WTC11 (cell line): ENCODE measurements around the gene GTF2H1. TPM values are rescaled to one million over a fixed set of nuclear protein-coding genes. Genes with fewer than 3 reads are reported as not detected.

ENCODE experiments used
- ATAC-seq: fragments of 200-7000 bp; cut with Tn5 transposase; 2 replicates; pipeline ENCODE4 v1.10.0; 2021; ENCODE audit warnings: mild to moderate bottlenecking, moderate library complexity
- CTCF ChIA-PET: fragments of 300-600 bp; sonication (Branson Sonifier 250); formaldehyde crosslinking; loops from one replicate; lab custom pipeline; 2021; ENCODE audit warnings: antibody characterized with exemption; lab: Charles Lee
- POLR2A ChIA-PET: fragments of 350-600 bp; sonication (Branson Sonifier 250); formaldehyde crosslinking; loops from one replicate; lab custom pipeline; 2021; ENCODE audit warnings: antibody characterized with exemption; lab: Charles Lee
- DNase-seq: peaks from one replicate; pipeline ENCODE4 v3.0.0; 2021; ENCODE audit warnings: low spot score
- H3K27ac Mint-ChIP-seq: 2 replicates; pipeline ENCODE4 v1.8.0; 2021; ENCODE audit warnings: mixed read lengths
- H3K27me3 Mint-ChIP-seq: 2 replicates; pipeline ENCODE4 v1.8.0; 2021; ENCODE audit warnings: low read depth, mild to moderate bottlenecking, moderate library complexity, mixed read lengths
- H3K36me3 Mint-ChIP-seq: 2 replicates; pipeline ENCODE4 v1.8.0; 2021; ENCODE audit warnings: mixed read lengths
- H3K4me1 Mint-ChIP-seq: 2 replicates; pipeline ENCODE4 v1.8.0; 2022; ENCODE audit warnings: mixed read lengths
- H3K4me3 Mint-ChIP-seq: 2 replicates; pipeline ENCODE4 v1.8.0; 2021; ENCODE audit warnings: mild to moderate bottlenecking, moderate library complexity, mixed read lengths
- H3K9me3 Mint-ChIP-seq: 2 replicates; pipeline ENCODE4 v1.8.0; 2021; ENCODE audit warnings: mixed read lengths
- ATF1 ChIP-seq: sonication (generic); formaldehyde crosslinking; IDR thresholded peaks from 2 replicates; pipeline ENCODE4 v1.8.1; 2023; ENCODE audit warnings: mild to moderate bottlenecking, moderate library complexity, missing genetic modification reagents
- CREM ChIP-seq: sonication (generic); formaldehyde crosslinking; IDR thresholded peaks from 2 replicates; pipeline ENCODE4 v1.8.1; 2022; ENCODE audit warnings: mild to moderate bottlenecking, missing genetic modification reagents, moderate library complexity
- GRHL2 ChIP-seq: fragments of 250-450 bp; sonication (Bioruptor Pico); IDR thresholded peaks from 2 replicates; pipeline ENCODE4 v1.8.0; 2022; ENCODE audit warnings: mild to moderate bottlenecking, moderate library complexity; ENCODE audit not compliant: insufficient replicate concordance, severe bottlenecking
- IRF2 ChIP-seq: sonication (generic); formaldehyde crosslinking; IDR thresholded peaks from 2 replicates; pipeline ENCODE4 v1.8.0; 2022; ENCODE audit warnings: low read depth, missing genetic modification reagents, borderline replicate concordance
- JAZF1 ChIP-seq: fragments of 250-450 bp; sonication (Bioruptor Pico); IDR thresholded peaks from 2 replicates; pipeline ENCODE4 v1.9.0; 2021; ENCODE audit warnings: moderate library complexity, mild to moderate bottlenecking, inconsistent platforms
- KAT7 ChIP-seq: sonication (generic); formaldehyde crosslinking; IDR thresholded peaks from 2 replicates; pipeline ENCODE4 v1.8.1; 2023; ENCODE audit warnings: missing genetic modification reagents, mild to moderate bottlenecking, borderline replicate concordance
- OVOL2 ChIP-seq: fragments of 250-450 bp; sonication (Bioruptor Pico); IDR thresholded peaks from 2 replicates; pipeline ENCODE4 v1.9.0; 2021; ENCODE audit warnings: mild to moderate bottlenecking, borderline replicate concordance
- SMAD4 ChIP-seq: sonication (generic); formaldehyde crosslinking; IDR thresholded peaks from 2 replicates; pipeline ENCODE4 v1.8.0; 2022; ENCODE audit warnings: mild to moderate bottlenecking, missing genetic modification reagents
- SOX15 ChIP-seq: fragments of 250-450 bp; sonication (Bioruptor Pico); IDR thresholded peaks from 2 replicates; pipeline ENCODE4 v1.9.0; 2021; ENCODE audit warnings: mild to moderate bottlenecking
- ZNF121 ChIP-seq: sonication (generic); formaldehyde crosslinking; IDR thresholded peaks from 2 replicates; pipeline ENCODE4 v1.8.0; 2023; ENCODE audit warnings: missing genetic modification reagents
- total RNA-seq: library from RNA; stranded (reverse); gene quantifications from 3 replicates; pipeline ENCODE4 v1.2.3, GENCODE V29; 2021
- TF ChIP-seq, protein P1 (sequence below): sonication (generic); formaldehyde crosslinking; IDR thresholded peaks from 2 replicates; pipeline ENCODE4 v1.8.1; 2023; ENCODE audit warnings: mild to moderate bottlenecking, missing genetic modification reagents
- TF ChIP-seq, protein P2 (sequence below): sonication (generic); formaldehyde crosslinking; IDR thresholded peaks from 2 replicates; pipeline ENCODE4 v1.8.0; 2023; ENCODE audit warnings: missing genetic modification reagents, mild to moderate bottlenecking, borderline replicate concordance
- TF ChIP-seq, protein P3 (sequence below): sonication (generic); formaldehyde crosslinking; IDR thresholded peaks from 2 replicates; pipeline ENCODE4 v1.8.0; 2022; ENCODE audit warnings: mild to moderate bottlenecking, missing genetic modification reagents
- TF ChIP-seq, protein P4 (sequence below): sonication (generic); formaldehyde crosslinking; IDR thresholded peaks from 2 replicates; pipeline ENCODE4 v1.8.1; 2022; ENCODE audit warnings: mild to moderate bottlenecking, moderate library complexity, missing genetic modification reagents
- TF ChIP-seq, protein P5 (sequence below): sonication (generic); formaldehyde crosslinking; IDR thresholded peaks from 2 replicates; pipeline ENCODE4 v1.8.1; 2022; ENCODE audit warnings: low read depth, mild to moderate bottlenecking, moderate library complexity, missing genetic modification reagents, borderline replicate concordance
- TF ChIP-seq, protein P6 (sequence below): fragments of 250-450 bp; sonication (Bioruptor Pico); IDR thresholded peaks from 2 replicates; pipeline ENCODE4 v1.9.0; 2021; ENCODE audit warnings: moderate library complexity, mild to moderate bottlenecking, inconsistent platforms, borderline replicate concordance
- TF ChIP-seq, protein P7 (sequence below): fragments of 250-450 bp; sonication (Bioruptor Pico); IDR thresholded peaks from 2 replicates; pipeline ENCODE4 v1.9.0; 2021; ENCODE audit warnings: mild to moderate bottlenecking, borderline replicate concordance
- TF ChIP-seq, protein P8 (sequence below): sonication (generic); formaldehyde crosslinking; IDR thresholded peaks from 2 replicates; pipeline ENCODE4 v1.8.0; 2022; ENCODE audit warnings: mild to moderate bottlenecking, missing genetic modification reagents

Gene GTF2H1
- total RNA-seq, 1 experiment from 2014 or later = 24.1 TPM

DNA sequence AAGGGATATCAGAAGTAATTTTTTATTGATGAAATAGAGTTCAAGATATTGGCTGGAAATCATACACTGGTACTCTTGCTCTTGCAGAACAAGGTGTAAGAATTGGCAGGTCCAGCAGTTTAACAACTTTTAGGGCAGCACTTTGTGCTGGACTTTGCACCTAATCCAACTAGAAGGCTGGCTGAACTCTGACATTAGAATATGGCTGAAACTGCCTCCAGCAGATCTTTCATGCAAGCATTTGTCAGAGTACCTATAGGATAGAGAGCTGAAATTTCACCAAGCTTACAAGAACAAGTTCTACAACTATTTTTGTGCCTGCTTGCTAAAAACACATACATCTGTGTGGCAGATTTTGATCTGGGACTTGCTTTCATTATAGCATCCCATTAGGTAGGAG lies 17.6 kb upstream of the GTF2H1 start (continued):
- TF ChIP-seq, protein P1, sequence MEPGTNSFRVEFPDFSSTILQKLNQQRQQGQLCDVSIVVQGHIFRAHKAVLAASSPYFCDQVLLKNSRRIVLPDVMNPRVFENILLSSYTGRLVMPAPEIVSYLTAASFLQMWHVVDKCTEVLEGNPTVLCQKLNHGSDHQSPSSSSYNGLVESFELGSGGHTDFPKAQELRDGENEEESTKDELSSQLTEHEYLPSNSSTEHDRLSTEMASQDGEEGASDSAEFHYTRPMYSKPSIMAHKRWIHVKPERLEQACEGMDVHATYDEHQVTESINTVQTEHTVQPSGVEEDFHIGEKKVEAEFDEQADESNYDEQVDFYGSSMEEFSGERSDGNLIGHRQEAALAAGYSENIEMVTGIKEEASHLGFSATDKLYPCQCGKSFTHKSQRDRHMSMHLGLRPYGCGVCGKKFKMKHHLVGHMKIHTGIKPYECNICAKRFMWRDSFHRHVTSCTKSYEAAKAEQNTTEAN (CRISPR knock-in tag) = no peak
- TF ChIP-seq, protein P2, sequence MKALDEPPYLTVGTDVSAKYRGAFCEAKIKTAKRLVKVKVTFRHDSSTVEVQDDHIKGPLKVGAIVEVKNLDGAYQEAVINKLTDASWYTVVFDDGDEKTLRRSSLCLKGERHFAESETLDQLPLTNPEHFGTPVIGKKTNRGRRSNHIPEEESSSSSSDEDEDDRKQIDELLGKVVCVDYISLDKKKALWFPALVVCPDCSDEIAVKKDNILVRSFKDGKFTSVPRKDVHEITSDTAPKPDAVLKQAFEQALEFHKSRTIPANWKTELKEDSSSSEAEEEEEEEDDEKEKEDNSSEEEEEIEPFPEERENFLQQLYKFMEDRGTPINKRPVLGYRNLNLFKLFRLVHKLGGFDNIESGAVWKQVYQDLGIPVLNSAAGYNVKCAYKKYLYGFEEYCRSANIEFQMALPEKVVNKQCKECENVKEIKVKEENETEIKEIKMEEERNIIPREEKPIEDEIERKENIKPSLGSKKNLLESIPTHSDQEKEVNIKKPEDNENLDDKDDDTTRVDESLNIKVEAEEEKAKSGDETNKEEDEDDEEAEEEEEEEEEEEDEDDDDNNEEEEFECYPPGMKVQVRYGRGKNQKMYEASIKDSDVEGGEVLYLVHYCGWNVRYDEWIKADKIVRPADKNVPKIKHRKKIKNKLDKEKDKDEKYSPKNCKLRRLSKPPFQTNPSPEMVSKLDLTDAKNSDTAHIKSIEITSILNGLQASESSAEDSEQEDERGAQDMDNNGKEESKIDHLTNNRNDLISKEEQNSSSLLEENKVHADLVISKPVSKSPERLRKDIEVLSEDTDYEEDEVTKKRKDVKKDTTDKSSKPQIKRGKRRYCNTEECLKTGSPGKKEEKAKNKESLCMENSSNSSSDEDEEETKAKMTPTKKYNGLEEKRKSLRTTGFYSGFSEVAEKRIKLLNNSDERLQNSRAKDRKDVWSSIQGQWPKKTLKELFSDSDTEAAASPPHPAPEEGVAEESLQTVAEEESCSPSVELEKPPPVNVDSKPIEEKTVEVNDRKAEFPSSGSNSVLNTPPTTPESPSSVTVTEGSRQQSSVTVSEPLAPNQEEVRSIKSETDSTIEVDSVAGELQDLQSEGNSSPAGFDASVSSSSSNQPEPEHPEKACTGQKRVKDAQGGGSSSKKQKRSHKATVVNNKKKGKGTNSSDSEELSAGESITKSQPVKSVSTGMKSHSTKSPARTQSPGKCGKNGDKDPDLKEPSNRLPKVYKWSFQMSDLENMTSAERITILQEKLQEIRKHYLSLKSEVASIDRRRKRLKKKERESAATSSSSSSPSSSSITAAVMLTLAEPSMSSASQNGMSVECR = no peak
- no peak for TF ChIP-seq OVOL2 (CRISPR knock-in tag)
- TF ChIP-seq SMAD4 (CRISPR knock-in tag) = no peak

DNA sequence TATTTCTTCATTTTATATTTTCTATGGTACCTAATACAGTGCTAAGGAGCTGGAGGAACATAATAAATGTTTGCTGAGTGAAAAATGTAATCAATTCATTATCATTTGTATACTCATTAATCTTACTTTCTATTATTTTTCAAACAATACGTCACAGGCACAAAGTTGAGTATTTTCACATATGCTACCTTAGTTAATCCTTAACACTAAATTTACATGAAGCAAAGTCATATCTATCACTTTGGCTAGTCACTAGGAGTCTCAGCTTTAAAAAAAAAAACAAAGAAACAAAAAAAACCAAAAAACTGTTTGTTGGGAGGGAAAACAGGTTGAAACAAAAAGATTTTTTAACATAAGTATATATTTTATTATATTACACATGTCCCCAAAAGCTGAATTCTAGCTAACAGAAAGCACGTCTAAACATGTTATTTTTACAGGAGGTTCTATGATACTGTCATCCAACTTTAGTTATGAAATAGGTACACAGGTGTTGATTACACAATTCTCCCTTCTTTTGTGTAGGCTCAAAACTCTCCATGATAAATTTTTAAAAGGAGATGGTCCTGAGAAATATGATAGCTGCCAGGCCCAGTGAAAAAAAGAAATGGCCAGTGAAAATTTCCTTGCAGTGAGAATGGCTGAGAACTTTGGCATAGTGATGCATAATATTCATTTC lies 14.8 kb upstream of the GTF2H1 start:
- Mint-ChIP-seq H3K4me3 (no peak overlapping the region), H3K27me3 (no peaks in the 10 kb centered on the region), H3K9me3 (no peaks in the 10 kb centered on the region), H3K27ac (no peak overlapping the region), H3K4me1 (no peaks in the 10 kb centered on the region), H3K36me3 (peaks cover 63% of the 10 kb centered on the region)
- ATAC-seq (no peak), DNase-seq (no peak)
- CTCF ChIA-PET = no interaction called here
- POLR2A ChIA-PET = no interaction called here
- no peak for TF ChIP-seq JAZF1 (CRISPR knock-in tag)
- TF ChIP-seq GRHL2 = no peak
- TF ChIP-seq CREM (CRISPR knock-in tag) = no peak
- TF ChIP-seq SMAD4 (CRISPR knock-in tag) = no peak
- TF ChIP-seq SOX15 (CRISPR knock-in tag) = no peak
- TF ChIP-seq, protein P3, sequence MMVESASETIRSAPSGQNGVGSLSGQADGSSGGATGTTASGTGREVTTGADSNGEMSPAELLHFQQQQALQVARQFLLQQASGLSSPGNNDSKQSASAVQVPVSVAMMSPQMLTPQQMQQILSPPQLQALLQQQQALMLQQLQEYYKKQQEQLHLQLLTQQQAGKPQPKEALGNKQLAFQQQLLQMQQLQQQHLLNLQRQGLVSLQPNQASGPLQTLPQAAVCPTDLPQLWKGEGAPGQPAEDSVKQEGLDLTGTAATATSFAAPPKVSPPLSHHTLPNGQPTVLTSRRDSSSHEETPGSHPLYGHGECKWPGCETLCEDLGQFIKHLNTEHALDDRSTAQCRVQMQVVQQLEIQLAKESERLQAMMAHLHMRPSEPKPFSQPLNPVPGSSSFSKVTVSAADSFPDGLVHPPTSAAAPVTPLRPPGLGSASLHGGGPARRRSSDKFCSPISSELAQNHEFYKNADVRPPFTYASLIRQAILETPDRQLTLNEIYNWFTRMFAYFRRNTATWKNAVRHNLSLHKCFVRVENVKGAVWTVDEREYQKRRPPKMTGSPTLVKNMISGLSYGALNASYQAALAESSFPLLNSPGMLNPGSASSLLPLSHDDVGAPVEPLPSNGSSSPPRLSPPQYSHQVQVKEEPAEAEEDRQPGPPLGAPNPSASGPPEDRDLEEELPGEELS (CRISPR knock-in tag) = no peak
- TF ChIP-seq, protein P4, sequence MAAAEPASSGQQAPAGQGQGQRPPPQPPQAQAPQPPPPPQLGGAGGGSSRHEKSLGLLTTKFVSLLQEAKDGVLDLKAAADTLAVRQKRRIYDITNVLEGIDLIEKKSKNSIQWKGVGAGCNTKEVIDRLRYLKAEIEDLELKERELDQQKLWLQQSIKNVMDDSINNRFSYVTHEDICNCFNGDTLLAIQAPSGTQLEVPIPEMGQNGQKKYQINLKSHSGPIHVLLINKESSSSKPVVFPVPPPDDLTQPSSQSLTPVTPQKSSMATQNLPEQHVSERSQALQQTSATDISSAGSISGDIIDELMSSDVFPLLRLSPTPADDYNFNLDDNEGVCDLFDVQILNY (CRISPR knock-in tag) = no peak
- TF ChIP-seq, protein P5, sequence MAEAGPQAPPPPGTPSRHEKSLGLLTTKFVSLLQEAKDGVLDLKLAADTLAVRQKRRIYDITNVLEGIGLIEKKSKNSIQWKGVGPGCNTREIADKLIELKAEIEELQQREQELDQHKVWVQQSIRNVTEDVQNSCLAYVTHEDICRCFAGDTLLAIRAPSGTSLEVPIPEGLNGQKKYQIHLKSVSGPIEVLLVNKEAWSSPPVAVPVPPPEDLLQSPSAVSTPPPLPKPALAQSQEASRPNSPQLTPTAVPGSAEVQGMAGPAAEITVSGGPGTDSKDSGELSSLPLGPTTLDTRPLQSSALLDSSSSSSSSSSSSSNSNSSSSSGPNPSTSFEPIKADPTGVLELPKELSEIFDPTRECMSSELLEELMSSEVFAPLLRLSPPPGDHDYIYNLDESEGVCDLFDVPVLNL (CRISPR knock-in tag) = no peak
- TF ChIP-seq, protein P6, sequence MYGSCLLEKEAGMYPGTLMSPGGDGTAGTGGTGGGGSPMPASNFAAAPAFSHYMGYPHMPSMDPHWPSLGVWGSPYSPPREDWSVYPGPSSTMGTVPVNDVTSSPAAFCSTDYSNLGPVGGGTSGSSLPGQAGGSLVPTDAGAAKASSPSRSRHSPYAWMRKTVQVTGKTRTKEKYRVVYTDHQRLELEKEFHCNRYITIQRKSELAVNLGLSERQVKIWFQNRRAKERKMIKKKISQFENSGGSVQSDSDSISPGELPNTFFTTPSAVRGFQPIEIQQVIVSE (CRISPR knock-in tag) = no peak
- no peak for TF ChIP-seq ZNF121 (CRISPR knock-in tag)
- no peak for TF ChIP-seq KAT7
- TF ChIP-seq ATF1 (CRISPR knock-in tag) = no peak
- TF ChIP-seq IRF2 (CRISPR knock-in tag) = no peak
- TF ChIP-seq, protein P7, sequence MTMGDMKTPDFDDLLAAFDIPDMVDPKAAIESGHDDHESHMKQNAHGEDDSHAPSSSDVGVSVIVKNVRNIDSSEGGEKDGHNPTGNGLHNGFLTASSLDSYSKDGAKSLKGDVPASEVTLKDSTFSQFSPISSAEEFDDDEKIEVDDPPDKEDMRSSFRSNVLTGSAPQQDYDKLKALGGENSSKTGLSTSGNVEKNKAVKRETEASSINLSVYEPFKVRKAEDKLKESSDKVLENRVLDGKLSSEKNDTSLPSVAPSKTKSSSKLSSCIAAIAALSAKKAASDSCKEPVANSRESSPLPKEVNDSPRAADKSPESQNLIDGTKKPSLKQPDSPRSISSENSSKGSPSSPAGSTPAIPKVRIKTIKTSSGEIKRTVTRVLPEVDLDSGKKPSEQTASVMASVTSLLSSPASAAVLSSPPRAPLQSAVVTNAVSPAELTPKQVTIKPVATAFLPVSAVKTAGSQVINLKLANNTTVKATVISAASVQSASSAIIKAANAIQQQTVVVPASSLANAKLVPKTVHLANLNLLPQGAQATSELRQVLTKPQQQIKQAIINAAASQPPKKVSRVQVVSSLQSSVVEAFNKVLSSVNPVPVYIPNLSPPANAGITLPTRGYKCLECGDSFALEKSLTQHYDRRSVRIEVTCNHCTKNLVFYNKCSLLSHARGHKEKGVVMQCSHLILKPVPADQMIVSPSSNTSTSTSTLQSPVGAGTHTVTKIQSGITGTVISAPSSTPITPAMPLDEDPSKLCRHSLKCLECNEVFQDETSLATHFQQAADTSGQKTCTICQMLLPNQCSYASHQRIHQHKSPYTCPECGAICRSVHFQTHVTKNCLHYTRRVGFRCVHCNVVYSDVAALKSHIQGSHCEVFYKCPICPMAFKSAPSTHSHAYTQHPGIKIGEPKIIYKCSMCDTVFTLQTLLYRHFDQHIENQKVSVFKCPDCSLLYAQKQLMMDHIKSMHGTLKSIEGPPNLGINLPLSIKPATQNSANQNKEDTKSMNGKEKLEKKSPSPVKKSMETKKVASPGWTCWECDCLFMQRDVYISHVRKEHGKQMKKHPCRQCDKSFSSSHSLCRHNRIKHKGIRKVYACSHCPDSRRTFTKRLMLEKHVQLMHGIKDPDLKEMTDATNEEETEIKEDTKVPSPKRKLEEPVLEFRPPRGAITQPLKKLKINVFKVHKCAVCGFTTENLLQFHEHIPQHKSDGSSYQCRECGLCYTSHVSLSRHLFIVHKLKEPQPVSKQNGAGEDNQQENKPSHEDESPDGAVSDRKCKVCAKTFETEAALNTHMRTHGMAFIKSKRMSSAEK = no peak
- TF ChIP-seq, protein P8, sequence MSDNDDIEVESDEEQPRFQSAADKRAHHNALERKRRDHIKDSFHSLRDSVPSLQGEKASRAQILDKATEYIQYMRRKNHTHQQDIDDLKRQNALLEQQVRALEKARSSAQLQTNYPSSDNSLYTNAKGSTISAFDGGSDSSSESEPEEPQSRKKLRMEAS (CRISPR knock-in tag) = no peak
